ENCODE measurements around the gene CDK12.

- TF ChIP-seq CTCF (IDR thresholded peaks at IDR 0.05; ENCODE audit: low read depth, low read length, missing input control) (no peak), ATF3 (IDR thresholded peaks at IDR 0.05) (no peak), ZBTB33 (IDR thresholded peaks at IDR 0.05) (no peak), EGR1 (IDR thresholded peaks at IDR 0.05; ENCODE audit: low read depth in 2 of 2) (no peak), SP1 (IDR thresholded peaks at IDR 0.05) (no peak), TAF1 (conservative IDR thresholded peaks at IDR 0.05) (no peak), RAD21 (IDR thresholded peaks at IDR 0.05) (no peak), MAX (IDR thresholded peaks at IDR 0.05) (no peak), GABPA (IDR thresholded peaks at IDR 0.05 in 1 of 2, conservative IDR thresholded peaks at IDR 0.05 in 1 of 2) (no peak), RXRA (IDR thresholded peaks at IDR 0.05) (no peak), JUND (IDR thresholded peaks at IDR 0.05) (no peak), YY1 (IDR thresholded peaks at IDR 0.05) (no peak)
Observed at GRCh38 chr17:39538866-39539265, 77.6 kb downstream of the CDK12 start.

All from liver (tissue), 3 donors.